ENCODE data around the gene YBX2.
A peak's percentile ranks its signal among the peaks of the same experiment; 100 is the strongest.

YBX2 gene

GRCh38 chr17:7239091-7240027, 55.1 kb downstream of the YBX2 start, which contains the start of gene PHF23:
Gene PHF23 (minus strand): TSS chr17:7239457. CDS start chr17:7239279, 178 bp downstream.
- H3K4me3 ChIP-seq (replicated peaks; ENCODE audit: low read depth, low read length) = peak within 1 kb of the TSS; percentile 97
- peaks cover 19% of the 10 kb centered on the region for H3K36me3 ChIP-seq (ENCODE audit: control insufficient read depth, insufficient read depth, low read length)
- no peaks in the 10 kb centered on the region for H3K27me3 ChIP-seq (replicated peaks; ENCODE audit: control insufficient read depth, insufficient read depth, low read length)
- TF ChIP-seq CTCF (IDR thresholded peaks at IDR 0.05; ENCODE audit: insufficient read depth, low read length, poor library complexity, severe bottlenecking) = no peak
- DNase-seq (ENCODE audit: extremely low read depth, insufficient read length) = peak; percentile 100

GRCh38 chr17:7238420-7239090, 55.9 kb downstream of the YBX2 start:
- DNase-seq (ENCODE audit: extremely low read depth, insufficient read length) = peak; percentile 52
- Histone ChIP-seq H3K36me3 (ENCODE audit: control insufficient read depth, insufficient read depth, low read length) (peaks cover 19% of the 10 kb centered on the region), H3K27me3 (replicated peaks; ENCODE audit: control insufficient read depth, insufficient read depth, low read length) (no peaks in the 10 kb centered on the region), H3K4me3 (replicated peaks; ENCODE audit: low read depth, low read length) (peak overlapping the region; percentile 97)
- TF ChIP-seq CTCF (IDR thresholded peaks at IDR 0.05; ENCODE audit: insufficient read depth, low read length, poor library complexity, severe bottlenecking) = no peak
